GM18909 (cell line): ENCODE data around the gene GAS5.
"Not testable (repeated sequence)": the region's sequence is repeated elsewhere in the genome, so short reads cannot be mapped to it uniquely, and the experiment has no call there.

Source experiments
- ATAC-seq: cut with Tn5 transposase; IDR thresholded peaks from one replicate; pipeline ENCODE4 v1.9.1; 2021; ENCODE audit warnings: mild to moderate bottlenecking; ENCODE audit not compliant: unreplicated experiment, poor library complexity

Gene GAS5

DNA sequence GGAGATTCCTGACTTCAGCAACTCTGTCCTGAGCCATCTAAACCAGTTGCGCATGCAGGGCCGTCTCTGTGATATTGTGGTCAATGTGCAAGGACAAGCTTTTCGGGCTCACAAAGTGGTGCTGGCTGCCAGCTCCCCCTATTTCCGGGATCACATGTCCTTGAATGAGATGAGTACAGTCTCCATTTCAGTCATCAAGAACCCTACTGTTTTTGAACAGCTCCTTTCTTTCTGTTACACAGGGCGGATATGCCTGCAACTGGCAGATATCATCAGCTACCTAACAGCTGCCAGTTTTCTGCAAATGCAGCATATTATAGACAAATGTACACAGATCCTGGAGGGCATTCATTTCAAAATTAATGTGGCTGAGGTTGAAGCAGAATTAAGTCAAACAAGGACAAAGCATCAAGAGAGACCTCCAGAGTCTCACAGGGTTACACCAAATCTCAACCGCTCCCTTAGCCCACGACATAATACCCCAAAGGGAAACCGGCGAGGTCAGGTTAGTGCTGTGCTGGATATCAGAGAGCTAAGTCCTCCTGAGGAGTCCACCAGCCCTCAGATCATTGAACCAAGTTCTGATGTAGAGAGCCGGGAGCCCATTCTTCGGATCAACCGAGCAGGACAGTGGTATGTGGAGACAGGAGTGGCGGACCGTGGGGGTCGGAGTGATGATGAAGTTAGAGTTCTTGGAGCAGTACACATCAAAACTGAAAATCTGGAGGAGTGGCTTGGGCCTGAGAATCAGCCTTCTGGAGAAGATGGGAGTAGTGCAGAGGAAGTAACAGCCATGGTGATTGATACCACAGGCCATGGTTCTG, 2.7 kb upstream of the GAS5 start:
- peak; percentile 32 for ATAC-seq

- no peak for ATAC-seq
Observed at GRCh38 chr1:173869021-173869359, 1.2 kb upstream of the GAS5 start.

- peak; percentile 62 for ATAC-seq
Observed at GRCh38 chr1:173868266-173869020, 654 bp upstream of the GAS5 start, which contains the start of gene ZBTB37. Gene ZBTB37 (plus strand): TSS chr1:173868380. CDS start chr1:173870226, 1,846 bp downstream.

GRCh38 chr1:173867141-173867752, 542 bp downstream of the GAS5 start:
- ATAC-seq: no peak

- no peak for ATAC-seq
Observed at GRCh38 chr1:173866413-173867115, 1.2 kb downstream of the GAS5 start.

- no peak for ATAC-seq
Observed at GRCh38 chr1:173865468-173866164, 2.2 kb downstream of the GAS5 start.

DNA sequence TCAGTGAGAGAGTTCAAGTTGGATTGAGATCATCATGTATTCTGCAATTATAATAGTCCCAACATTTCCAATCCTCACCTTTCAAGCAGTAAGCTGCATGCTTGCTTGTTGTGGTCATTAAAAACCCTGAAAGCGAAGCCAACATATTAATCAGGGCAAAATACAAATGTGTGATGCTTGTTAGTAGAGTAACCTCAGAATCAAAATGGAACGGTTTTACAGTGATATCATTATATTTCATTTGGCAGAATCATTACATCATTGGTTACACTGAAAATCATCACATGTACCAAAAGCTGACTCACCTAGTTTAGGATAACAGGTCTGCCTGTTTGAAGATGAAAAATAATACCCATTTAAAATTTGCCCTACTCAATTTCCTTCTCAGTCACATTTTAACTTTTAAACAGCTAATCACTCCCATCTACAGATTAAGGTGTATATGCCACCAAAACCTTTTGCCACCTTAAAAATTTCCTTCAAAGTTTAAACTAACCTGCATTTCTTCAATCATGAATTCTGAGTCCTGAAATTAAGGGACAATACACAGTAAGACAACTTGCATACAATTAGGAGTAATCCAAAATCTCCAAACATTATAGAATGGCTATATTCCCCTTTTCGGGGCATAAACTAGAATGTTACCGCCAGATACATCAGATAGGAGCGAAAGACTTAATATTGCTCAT, 3.5 kb downstream of the GAS5 start:
- ATAC-seq: no peak

- no peak for ATAC-seq
Observed at GRCh38 chr1:173863224-173864161, 4.3 kb downstream of the GAS5 start.

GRCh38 chr1:173862769-173863223, 5.0 kb downstream of the GAS5 start:
- ATAC-seq: no peak

GRCh38 chr1:173862146-173862768, 5.5 kb downstream of the GAS5 start:
- not testable (repeated sequence) for ATAC-seq

DNA sequence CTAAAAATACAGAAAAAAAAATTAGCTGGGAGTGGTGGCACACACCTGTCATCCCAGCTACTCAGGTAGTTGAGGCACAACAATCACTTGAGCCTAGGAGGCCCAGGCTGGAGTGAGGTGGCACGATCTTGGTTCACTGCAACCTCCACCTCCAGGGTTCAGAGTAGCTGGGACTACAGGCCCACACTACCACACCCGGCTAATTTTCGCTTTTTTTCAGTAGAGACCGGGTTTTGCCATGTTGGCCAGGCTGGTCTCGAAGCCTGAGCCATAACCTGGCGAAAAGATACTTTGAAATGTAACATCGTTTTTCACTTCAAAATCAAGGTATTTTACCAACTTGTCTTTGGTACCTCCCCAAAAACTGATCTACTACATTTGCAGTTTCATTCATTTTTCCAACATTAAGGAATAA, 6.1 kb downstream of the GAS5 start:
- no peak for ATAC-seq

DNA sequence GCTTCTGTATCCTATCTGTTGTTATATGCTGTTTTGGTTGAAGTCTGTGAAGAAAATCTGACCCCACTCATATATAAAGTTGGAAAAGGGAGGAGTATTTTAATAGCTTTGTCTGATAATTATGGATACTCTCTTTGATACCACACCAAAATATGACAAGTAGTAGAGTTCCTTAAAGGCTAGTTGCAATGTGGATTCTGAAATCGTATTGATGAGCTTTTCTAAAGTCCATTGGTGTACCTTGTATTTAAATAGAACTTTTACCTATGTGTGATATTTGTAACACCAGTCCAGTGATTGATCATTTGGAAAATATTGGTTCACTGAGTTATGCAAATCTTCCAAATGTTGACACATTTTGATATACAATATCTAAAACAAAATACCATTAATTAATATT, 7.7 kb downstream of the GAS5 start:
- no peak for ATAC-seq

DNA sequence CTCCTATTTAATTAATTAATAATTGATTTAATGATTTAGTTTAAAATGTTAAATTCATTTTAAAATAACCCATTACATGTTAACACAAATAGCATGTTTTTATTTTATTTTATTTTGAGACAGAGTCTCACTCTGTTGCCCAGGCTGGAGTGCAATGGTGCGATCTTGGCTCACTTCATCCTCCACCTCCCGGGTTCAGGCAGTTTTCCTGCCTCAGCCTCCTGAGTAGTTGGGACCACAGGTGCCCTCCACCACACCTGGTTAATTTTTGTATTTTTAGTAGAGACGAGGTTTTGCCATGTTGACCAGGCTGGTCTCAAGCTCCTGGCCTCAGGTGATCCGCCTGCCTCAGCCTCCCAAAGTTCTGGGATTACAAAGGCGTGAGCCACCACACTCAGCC, 8.2 kb downstream of the GAS5 start:
- not testable (repeated sequence) for ATAC-seq

DNA sequence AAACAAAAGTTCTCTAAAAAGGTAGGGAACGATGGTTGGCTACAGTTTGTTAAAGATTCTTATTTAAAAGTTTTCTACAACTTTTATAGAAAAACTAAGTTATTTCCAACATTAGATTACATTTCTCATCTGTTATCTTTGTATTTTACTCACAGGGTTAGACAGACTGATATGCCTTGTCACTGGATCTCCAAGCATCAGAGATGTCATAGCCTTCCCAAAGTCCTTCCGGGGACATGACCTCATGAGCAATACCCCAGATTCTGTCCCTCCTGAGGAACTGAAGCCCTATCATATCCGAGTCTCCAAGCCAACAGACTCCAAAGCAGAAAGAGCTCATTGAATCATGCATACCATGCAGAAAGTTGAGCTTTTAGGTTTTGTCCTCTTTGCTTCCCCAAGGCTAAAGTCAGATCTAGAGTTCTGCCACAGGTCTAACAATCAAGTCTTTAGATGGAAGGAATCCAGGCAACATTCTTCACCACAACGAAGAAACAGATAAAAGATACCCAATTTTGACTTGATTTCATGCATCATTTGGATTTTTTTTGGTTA, 10.3 kb downstream of the GAS5 start:
- ATAC-seq: no peak

- ATAC-seq: no peak
Observed at GRCh38 chr1:173856903-173857302, 10.9 kb downstream of the GAS5 start.

DNA sequence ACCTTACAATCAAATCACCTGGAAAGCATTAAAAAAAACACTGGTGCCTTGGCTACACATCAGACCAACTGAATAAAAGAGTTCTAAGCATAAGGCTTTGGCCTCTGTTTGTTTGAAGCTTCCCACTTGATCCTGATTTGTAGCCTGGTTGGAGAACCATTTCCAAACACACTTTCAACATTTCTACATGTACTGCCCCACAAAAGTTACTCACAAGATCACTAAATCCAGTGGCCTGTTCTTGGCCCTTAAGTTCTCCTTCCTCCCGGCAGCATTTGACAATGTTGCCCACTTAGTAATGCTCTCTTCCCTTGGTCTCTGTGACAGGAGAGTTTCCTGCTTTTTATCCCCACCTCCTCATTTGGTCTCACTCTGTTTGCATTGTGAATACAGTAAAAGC, 11.8 kb downstream of the GAS5 start:
- no peak for ATAC-seq

DNA sequence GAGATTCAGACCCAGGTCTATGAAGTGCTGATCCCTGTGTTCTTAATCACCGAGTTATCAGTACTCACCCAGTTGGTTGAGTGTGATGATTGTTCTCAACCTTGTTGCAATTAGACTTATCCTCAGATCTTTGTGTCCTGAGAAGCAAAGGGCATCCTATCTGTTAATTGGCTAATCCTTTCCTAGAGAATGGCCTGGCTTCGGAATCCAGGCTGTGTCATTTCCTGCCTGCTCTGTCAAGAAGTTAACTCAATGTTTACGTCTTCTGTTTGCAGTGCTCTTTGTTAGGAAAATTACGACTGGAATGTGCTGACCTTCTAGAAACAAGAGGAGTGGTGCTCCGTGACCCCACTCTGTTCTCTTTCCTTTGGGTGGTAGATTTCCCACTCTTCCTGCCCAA, 14.7 kb downstream of the GAS5 start:
- ATAC-seq: no peak

DNA sequence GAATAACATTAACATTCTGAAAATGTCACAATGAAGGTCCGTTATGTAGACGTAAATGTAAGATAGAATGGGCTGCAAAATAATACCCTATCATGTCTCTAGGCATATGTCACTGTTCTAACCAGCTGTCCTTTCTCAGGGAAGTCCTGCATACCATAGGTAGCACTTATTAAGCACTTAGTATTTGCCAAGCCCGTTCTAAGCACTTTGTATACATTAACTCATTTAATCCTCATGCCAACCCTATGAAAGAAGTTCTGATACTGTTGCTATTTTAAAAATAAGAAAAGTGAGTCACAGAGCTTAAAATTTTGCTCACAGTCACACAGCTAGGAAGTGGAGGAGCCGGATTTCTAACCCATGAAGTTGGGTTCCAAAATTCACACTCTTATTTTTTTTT, 15.7 kb downstream of the GAS5 start:
- ATAC-seq: no peak
